GM12891 (cell line): ENCODE results near the gene TMEM190.

Experiments used
- DNase-seq: peaks from one replicate; pipeline ENCODE4 v3.0.0; 2011; ENCODE audit warnings: low spot score; ENCODE audit not compliant: insufficient read length
- FAIRE-seq: peaks from 2 replicates; lab custom pipeline; 2011; peaks lifted over from hg19 to GRCh38; lab: Jason Lieb, UNC
- PAX5 ChIP-seq: IDR thresholded peaks from 2 replicates; pipeline ENCODE4 v1.6.1; 2011; ENCODE audit warnings: low read length, moderate library complexity, mild to moderate bottlenecking; ENCODE audit not compliant: insufficient read depth, severe bottlenecking
- POLR2A ChIP-seq: IDR thresholded peaks from 2 replicates; pipeline ENCODE4 v1.6.1; 2011; ENCODE audit warnings: low read depth, low read length, control low read depth
- POLR2AphosphoS5 ChIP-seq: IDR thresholded peaks from 2 replicates; pipeline ENCODE4 v1.6.1; 2011; ENCODE audit warnings: low read depth, low read length, control low read depth
- POU2F2 ChIP-seq: IDR thresholded peaks from 2 replicates; pipeline ENCODE4 v1.6.1; 2011; ENCODE audit warnings: low read depth, mild to moderate bottlenecking, control low read depth, low read length, moderate library complexity
- SPI1 ChIP-seq: IDR thresholded peaks from 2 replicates; pipeline ENCODE4 v1.6.1; 2011; ENCODE audit warnings: low read depth, low read length, control low read depth
- TAF1 ChIP-seq: IDR thresholded peaks from 2 replicates; pipeline ENCODE4 v1.6.1; 2011; ENCODE audit warnings: low read depth, low read length, control low read depth

Gene TMEM190

DNA sequence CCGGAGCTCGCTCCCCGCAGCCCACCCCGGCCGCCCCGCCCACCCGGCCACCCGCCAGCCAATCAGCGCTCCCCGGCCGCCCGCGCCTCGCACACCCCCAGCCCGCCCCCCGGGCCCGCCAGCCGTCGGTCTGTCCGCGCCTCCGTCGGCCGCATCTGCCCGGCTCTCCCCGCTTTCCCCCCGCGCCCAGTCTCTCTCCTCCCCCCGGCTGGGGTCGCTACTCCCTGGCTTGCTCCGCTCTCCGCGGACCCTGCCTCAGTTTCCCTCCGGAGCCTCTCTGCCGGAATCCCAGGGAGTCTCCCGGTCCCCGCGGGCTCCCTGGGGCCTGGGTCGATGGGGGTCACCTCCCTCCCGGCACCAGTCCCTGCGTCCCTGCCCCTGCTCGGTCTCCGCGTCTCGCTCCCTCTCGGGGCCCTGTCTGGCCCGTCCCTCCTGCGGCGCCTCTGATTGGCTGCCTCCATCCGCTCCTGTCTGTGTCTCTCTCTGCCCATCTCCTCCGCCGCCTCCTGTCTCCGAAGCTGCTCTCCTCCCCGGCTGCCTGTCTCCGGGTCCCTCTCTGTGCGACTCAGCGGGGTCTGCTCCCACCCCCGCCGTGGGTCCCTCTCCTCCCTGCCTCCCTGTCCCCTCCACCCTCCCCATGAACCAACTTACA, 6.8 kb upstream of the TMEM190 start:
- FAIRE-seq (no peak), DNase-seq (no peak)
- TF ChIP-seq POU2F2 (no peak), POLR2AphosphoS5 (no peak), TAF1 (no peak)

DNA sequence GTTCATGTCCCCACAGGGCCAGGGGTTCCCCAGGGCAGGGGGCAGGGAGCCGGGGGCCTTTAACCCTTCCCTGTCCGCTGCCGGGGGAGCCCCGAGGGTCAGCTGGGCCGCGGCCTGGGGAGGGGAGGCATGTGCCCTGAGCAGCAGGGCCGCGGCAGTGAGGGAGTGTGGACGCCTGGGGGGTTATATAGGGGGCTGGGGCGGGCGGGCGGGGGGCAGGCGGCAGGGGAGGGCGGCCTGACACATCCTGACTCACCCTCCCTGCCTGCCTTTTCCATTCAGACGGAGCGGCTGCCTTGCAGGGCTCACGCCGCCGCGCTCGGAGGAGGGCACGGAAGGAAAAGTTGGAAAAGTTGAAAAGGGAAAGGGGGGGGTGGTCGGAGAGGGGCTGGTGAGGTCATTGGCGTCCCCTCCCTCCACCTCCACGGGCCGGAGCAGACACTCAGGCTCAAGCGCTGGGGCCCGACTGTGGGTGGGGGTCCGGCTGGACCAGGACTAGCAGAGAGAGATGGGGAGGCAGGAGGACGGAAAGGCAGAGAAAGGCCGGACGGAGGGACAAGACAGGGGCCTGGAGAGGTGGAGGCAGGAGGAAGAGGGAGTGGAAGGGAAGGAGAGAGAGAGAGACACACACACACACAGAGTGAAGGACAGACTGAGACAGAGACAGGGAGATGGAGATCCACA, 6.2 kb upstream of the TMEM190 start, which contains the start of gene IL11:
TSS of gene IL11 (minus strand) at position 159 of the 684 bp plus-strand sequence. CDS start at position 6, 153 bp downstream.
- no peak for FAIRE-seq
- TF ChIP-seq TAF1 (no peak), POU2F2 (no peak), POLR2AphosphoS5 (no peak), SPI1 (no peak), PAX5 (no peak), POLR2A (no peak)

DNA sequence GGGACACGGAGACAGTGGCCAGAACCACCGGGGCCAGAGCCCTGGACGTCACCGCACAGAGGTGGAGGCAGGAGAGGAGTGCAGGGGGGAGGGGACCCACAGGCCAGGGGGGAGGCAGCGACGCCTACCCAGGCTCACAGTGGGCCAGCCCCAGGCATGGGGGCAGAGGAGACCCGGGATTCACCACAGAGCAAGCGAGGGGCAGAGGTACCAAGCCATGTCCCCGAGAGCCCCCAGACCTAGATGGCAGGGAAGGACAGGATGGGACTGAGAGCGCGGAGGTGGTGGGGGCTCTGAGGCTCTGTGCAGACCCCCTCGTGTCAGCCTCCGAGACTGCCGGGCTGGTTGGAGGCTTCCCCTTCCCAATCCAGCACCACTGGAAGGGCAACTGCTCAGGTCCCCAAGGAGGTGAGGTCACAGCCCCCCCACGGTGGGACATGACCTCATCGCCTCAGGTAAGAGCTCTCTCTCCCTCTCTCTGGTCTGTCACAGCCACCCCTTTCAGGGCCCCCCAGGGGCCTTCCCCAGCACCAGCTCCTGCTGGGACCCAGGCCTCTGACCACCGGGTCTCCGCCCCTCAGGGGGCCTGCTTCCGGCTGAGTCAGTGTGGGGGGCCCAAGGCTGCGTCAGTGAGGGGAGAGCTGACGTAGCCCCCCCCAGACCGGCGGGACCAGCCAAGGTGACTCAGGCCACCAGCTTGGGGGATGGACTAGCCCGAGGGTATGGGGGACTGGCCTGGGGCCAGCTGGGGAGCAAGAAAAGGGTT, 4.1 kb upstream of the TMEM190 start:
- TF ChIP-seq TAF1 (no peak), POLR2AphosphoS5 (no peak), POU2F2 (no peak), PAX5 (no peak), POLR2A (no peak), SPI1 (no peak)
- FAIRE-seq (no peak), DNase-seq (no peak)

More for the DNA sequence above, 6.2 kb upstream of the TMEM190 start, which contains the start of gene IL11:
- DNase-seq: no peak

DNA sequence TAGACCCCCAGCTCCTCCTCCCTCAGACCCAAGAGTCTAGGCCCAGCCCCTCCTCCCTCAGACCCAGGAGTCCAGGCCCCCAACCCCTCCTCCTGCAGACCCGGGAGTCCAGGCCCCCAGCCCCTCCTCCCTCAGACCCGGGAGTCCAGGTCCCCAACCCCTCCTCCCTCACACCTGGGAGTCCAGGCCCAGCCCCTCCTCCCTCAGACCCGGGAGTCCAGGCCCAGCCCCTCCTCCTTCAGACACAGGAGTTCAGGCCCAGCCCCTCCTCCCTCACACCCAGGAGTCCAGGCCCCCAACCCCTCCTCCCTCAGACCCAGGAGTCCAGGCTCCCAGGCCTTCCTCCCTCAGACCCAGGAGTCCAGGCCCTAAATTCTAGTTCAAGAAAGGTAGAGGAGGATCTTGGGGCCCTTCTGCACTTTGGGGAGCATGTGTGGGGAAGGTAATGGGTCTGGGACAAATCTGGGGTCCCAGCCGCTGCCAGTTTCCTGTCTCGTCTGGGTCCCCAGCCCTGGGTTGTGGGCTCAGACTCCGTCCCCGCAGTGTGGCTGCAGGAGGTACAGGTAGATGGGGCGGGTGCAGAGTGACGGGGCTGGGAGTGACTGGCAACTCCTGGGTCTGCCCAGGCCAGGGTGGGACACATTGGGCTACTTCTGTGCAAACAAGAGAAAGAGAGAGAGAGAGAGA, 3.2 kb upstream of the TMEM190 start:
- FAIRE-seq (no peak), DNase-seq (no peak)
- TF ChIP-seq TAF1 (no peak), POU2F2 (no peak), POLR2A (no peak), PAX5 (no peak), SPI1 (no peak), POLR2AphosphoS5 (no peak)

DNA sequence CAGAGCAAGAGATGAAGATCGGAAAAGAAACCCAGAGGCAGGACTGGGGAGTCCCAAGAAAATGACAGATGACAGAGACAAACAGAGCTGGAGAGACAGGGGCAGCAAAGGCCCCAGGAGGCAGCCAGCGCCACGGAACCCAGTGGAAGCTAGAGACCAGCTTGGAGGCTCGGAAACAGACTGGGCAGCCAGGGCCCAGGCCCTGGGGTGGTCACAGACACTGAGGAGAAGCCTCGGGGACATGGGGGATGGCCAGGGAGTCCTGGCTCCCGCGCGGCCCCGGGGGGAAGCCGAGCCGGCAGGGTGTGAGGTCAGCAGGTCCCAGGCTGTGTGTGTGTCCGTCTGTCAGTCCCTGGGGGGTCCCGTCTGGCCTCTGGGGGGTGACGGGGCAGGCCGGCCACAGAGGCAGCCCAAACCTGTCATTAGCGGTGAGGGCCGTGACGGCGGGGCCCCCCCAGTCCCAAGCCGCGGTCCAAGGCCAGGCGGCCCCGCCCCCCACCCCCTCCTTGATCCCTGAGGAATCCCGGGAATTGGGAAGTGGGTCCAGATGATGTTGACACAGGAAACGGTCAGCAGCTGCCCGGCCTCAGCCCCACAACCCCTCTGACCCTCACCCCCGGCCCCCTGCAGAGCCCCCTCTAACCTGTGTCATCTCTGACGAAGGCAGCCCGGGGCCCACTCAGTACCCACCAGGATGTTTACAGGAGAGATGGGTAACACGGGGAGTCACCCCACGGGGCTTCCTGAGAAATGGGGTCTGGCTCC, 2.5 kb upstream of the TMEM190 start:
- FAIRE-seq: no peak
- TF ChIP-seq TAF1 (no peak), POU2F2 (no peak), PAX5 (no peak), POLR2A (no peak), SPI1 (no peak), POLR2AphosphoS5 (no peak)

DNA sequence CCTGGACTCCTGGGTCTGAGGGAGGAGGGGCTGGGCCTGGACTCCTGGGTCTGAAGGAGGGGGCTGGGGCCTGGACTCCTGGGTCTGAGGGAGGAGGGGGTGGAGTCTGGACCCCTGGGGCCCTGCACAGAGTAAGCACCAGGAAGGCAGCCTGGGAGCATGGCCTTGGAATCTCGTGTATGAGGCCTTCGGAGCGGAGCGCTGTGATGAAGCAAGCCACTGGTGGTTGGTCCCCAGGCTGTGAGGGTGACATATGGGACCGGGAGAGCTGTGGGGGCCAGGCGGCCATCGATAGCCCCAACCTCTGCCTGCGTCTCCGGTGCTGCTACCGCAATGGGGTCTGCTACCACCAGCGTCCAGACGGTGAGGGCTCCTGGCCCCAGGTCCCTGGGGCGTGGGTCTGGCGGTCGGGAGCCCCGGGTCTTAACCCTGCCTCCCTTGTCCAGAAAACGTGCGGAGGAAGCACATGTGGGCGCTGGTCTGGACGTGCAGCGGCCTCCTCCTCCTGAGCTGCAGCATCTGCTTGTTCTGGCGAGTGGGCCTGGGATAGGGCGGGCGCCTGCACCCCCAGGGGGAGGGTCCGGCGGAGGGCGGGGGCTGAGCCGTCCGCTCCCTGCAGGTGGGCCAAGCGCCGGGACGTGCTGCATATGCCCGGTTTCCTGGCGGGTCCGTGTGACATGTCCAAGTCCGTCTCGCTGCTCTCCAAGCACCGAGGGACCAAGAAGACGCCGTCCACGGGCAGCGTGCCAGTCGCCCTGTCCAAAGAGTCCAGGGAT, 918 bp downstream of the TMEM190 start:
- no peak for TF ChIP-seq POLR2A
- TF ChIP-seq TAF1: no peak
- TF ChIP-seq POLR2AphosphoS5: no peak
- no peak for TF ChIP-seq SPI1
- no peak for TF ChIP-seq POU2F2
- no peak for TF ChIP-seq PAX5
- DNase-seq (no peak), FAIRE-seq (no peak)

More for the DNA sequence above, 2.5 kb upstream of the TMEM190 start:
- no peak for DNase-seq

DNA sequence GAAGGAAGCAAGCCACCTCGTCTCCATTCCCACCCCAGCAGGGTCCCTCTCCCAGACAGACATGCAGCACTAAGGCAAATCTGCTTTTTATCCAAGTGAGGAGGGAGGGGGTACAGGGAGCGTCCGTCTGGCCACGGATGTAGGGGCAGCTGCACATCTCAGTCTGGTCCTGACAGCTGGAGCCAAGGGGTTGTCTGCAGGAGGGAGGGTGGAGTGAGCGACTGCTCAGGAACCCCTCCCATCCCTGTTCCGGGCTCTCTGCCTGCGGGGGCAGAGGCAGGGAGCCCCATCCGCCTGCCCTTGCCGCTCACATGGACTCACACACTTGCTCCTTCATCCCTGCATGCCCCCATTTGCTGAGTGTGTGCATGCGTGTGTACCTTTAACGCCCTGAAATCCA, 2.5 kb downstream of the TMEM190 start:
- FAIRE-seq (no peak), DNase-seq (no peak)
- TF ChIP-seq PAX5 (no peak), POLR2A (no peak), POLR2AphosphoS5 (no peak), POU2F2 (no peak), SPI1 (no peak), TAF1 (no peak)

DNA sequence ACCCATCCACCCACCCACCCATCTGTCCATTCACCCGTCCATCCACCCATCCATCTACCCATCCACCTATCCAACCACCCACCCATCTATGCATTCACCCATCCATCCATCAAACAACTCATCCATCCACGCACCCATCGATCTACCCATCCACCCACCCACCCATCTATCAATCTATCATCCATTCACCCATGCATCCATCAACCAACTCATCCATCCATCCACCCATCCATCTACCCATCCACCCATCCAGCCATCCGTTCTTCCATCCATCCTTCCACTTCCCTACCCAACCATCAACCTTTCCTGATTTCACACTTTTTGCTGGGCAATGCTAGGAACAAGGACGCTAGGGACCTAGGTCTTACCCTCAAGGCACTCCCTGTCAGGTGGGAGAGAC, 5.4 kb downstream of the TMEM190 start:
- no peak for TF ChIP-seq POLR2A
- no peak for TF ChIP-seq POLR2AphosphoS5
- TF ChIP-seq SPI1: no peak
- TF ChIP-seq POU2F2: no peak
- TF ChIP-seq TAF1: no peak
- no peak for TF ChIP-seq PAX5
- no peak for FAIRE-seq
- DNase-seq: no peak
